Measurements from ENCODE around the gene CLIC3. TPM values are rescaled to one million over a fixed set of nuclear protein-coding genes. Genes with fewer than 3 reads are reported as not detected.

The CLIC3 gene
- total RNA-seq, 1 donor from 2014 or later, result not detected

- Mint-ChIP-seq H3K27ac (no peak overlapping the region), H3K4me1 (ENCODE audit: low read depth) (no peaks in the 10 kb centered on the region), H3K4me3 (ENCODE audit: low read depth) (no peak overlapping the region), H3K27me3 (no peaks in the 10 kb centered on the region), H3K36me3 (ENCODE audit: insufficient read depth) (peaks cover 3% of the 10 kb centered on the region), H3K9me3 (ENCODE audit: low read depth) (no peaks in the 10 kb centered on the region)
- no peak for DNase-seq (ENCODE audit: low spot score, unreplicated experiment)
- TF ChIP-seq CTCF (IDR thresholded peaks at IDR 0.05; ENCODE audit: unreplicated experiment), result no peak
These were observed 15.7 kb upstream of the CLIC3 start for GRCh38 chr9:137011907-137012675.

GRCh38 chr9:137011156-137011555 is 14.8 kb upstream of the CLIC3 start:
- H3K27ac Mint-ChIP-seq, result no peak overlapping the region
- H3K36me3 Mint-ChIP-seq (ENCODE audit: insufficient read depth), result peaks cover 1% of the 10 kb centered on the region
- no peaks in the 10 kb centered on the region for H3K27me3 Mint-ChIP-seq
- no peak for TF ChIP-seq CTCF (IDR thresholded peaks at IDR 0.05; ENCODE audit: unreplicated experiment)
- no peaks in the 10 kb centered on the region for H3K9me3 Mint-ChIP-seq (ENCODE audit: low read depth)
- DNase-seq (ENCODE audit: low spot score, unreplicated experiment), result no peak
- H3K4me1 Mint-ChIP-seq (ENCODE audit: low read depth), result no peaks in the 10 kb centered on the region
- H3K4me3 Mint-ChIP-seq (ENCODE audit: low read depth), result no peak overlapping the region

- no peaks in the 10 kb centered on the region for H3K4me1 Mint-ChIP-seq (ENCODE audit: low read depth)
- no peaks in the 10 kb centered on the region for H3K9me3 Mint-ChIP-seq (ENCODE audit: low read depth)
- DNase-seq (ENCODE audit: low spot score, unreplicated experiment), result no peak
- TF ChIP-seq CTCF (IDR thresholded peaks at IDR 0.05; ENCODE audit: unreplicated experiment), result no peak
- H3K27me3 Mint-ChIP-seq, result no peaks in the 10 kb centered on the region
- H3K27ac Mint-ChIP-seq, result no peak overlapping the region
- no peak overlapping the region for H3K4me3 Mint-ChIP-seq (ENCODE audit: low read depth)
- peaks cover 1% of the 10 kb centered on the region for H3K36me3 Mint-ChIP-seq (ENCODE audit: insufficient read depth)
These were observed 13.8 kb upstream of the CLIC3 start for GRCh38 chr9:137009938-137010732.

- peaks cover 1% of the 10 kb centered on the region for H3K36me3 Mint-ChIP-seq (ENCODE audit: insufficient read depth)
- H3K27me3 Mint-ChIP-seq, result no peaks in the 10 kb centered on the region
- no peaks in the 10 kb centered on the region for H3K4me1 Mint-ChIP-seq (ENCODE audit: low read depth)
- no peak overlapping the region for H3K27ac Mint-ChIP-seq
- DNase-seq (ENCODE audit: low spot score, unreplicated experiment), result no peak
- TF ChIP-seq CTCF (IDR thresholded peaks at IDR 0.05; ENCODE audit: unreplicated experiment), result no peak
- H3K4me3 Mint-ChIP-seq (ENCODE audit: low read depth), result no peak overlapping the region
- H3K9me3 Mint-ChIP-seq (ENCODE audit: low read depth), result peaks cover 4% of the 10 kb centered on the region
These were observed 12.8 kb upstream of the CLIC3 start for GRCh38 chr9:137009217-137009616.

GRCh38 chr9:137008312-137008711 is 11.9 kb upstream of the CLIC3 start:
- no peak overlapping the region for H3K4me3 Mint-ChIP-seq (ENCODE audit: low read depth)
- H3K9me3 Mint-ChIP-seq (ENCODE audit: low read depth), result peaks cover 4% of the 10 kb centered on the region
- H3K27me3 Mint-ChIP-seq, result no peaks in the 10 kb centered on the region
- H3K4me1 Mint-ChIP-seq (ENCODE audit: low read depth), result no peaks in the 10 kb centered on the region
- no peak for DNase-seq (ENCODE audit: low spot score, unreplicated experiment)
- H3K36me3 Mint-ChIP-seq (ENCODE audit: insufficient read depth), result peaks cover 1% of the 10 kb centered on the region
- no peak for TF ChIP-seq CTCF (IDR thresholded peaks at IDR 0.05; ENCODE audit: unreplicated experiment)
- H3K27ac Mint-ChIP-seq, result no peak overlapping the region
